IMR-90 (cell line): ENCODE measurements around the gene AHCYL1. TPM values are rescaled to one million over a fixed set of nuclear protein-coding genes. Genes with fewer than 3 reads are reported as not detected.

Experiments
- ATAC-seq: fragments of 200-7000 bp; cut with Tn5 transposase; 2 replicates; pipeline ENCODE4 v1.9.1; 2020; ENCODE audit warnings: low read depth, mild to moderate bottlenecking, moderate library complexity
- BruUV-seq: library from RNA; stranded (reverse); fragments of 400-500 nt; replicated peaks from 2 replicates; lab custom pipeline; 2021; lab: Mats Ljungman, UMichigan
- CTCF ChIA-PET: fragments of 300-600 bp; formaldehyde crosslinking; extraction: SDS; loops from one replicate; lab custom pipeline; 2021; ENCODE audit warnings: antibody characterized with exemption; lab: Yijun Ruan, JAX
- POLR2A ChIA-PET: fragments of 300-600 bp; sonication (Branson Sonifier 250); formaldehyde crosslinking; loops from one replicate; lab custom pipeline; 2022; ENCODE audit warnings: antibody characterized with exemption; ENCODE audit not compliant: unreplicated experiment; lab: Charles Lee
- DNase-seq: peaks from one replicate; pipeline ENCODE4 v3.0.0; 2013
- H2AFZ ChIP-seq: replicated peaks from 2 replicates; pipeline ENCODE3; 2013; ENCODE audit warnings: low read length, mild to moderate bottlenecking; ENCODE audit not compliant: poor library complexity
- H2AK5ac ChIP-seq: 2 replicates; pipeline ENCODE4 v1.6.1; 2013; ENCODE audit warnings: low read depth, low read length, inconsistent platforms
- H2AK9ac ChIP-seq: replicated peaks from 2 replicates; pipeline ENCODE3; 2013; ENCODE audit warnings: mild to moderate bottlenecking, low read depth, low read length, moderate library complexity; ENCODE audit not compliant: poor library complexity
- H2BK120ac ChIP-seq: 2 replicates; pipeline ENCODE4 v1.6.1; 2013; ENCODE audit warnings: low read depth, low read length, inconsistent platforms
- H2BK15ac ChIP-seq: 3 replicates; pipeline ENCODE4 v1.6.1; 2013; ENCODE audit warnings: low read depth, low read length, inconsistent platforms
- H2BK20ac ChIP-seq: 2 replicates; pipeline ENCODE4 v1.6.1; 2013; ENCODE audit warnings: low read depth, mild to moderate bottlenecking, inconsistent platforms, low read length, moderate library complexity
- H2BK5ac ChIP-seq: 2 replicates; pipeline ENCODE4 v1.6.1; 2013; ENCODE audit warnings: mild to moderate bottlenecking, low read depth, low read length, inconsistent platforms; ENCODE audit not compliant: poor library complexity, severe bottlenecking
- H3K14ac ChIP-seq: replicated peaks from 2 replicates; pipeline ENCODE4 v1.6.1; 2013; ENCODE audit warnings: low read depth, low read length, inconsistent platforms
- H3K18ac ChIP-seq: 2 replicates; pipeline ENCODE4 v1.6.1; 2013; ENCODE audit warnings: low read depth, low read length, control low read depth
- H3K23ac ChIP-seq: 2 replicates; pipeline ENCODE4 v1.6.1; 2013; ENCODE audit warnings: low read depth, low read length, inconsistent platforms
- H3K27ac ChIP-seq: 2 replicates; pipeline ENCODE4 v1.5.1; 2013; ENCODE audit warnings: mild to moderate bottlenecking, control low read depth, low read length; ENCODE audit not compliant: insufficient read depth
- H3K27me3 ChIP-seq: 2 replicates; pipeline ENCODE4 v1.6.1; 2013; ENCODE audit warnings: low read length; ENCODE audit not compliant: control insufficient read depth, insufficient read depth
- H3K36me3 ChIP-seq: 2 replicates; pipeline ENCODE4 v1.6.1; 2013; ENCODE audit warnings: low read length, mixed read lengths; ENCODE audit not compliant: control insufficient read depth, insufficient read depth
- H3K4ac ChIP-seq: 2 replicates; pipeline ENCODE4 v1.6.1; 2013; ENCODE audit warnings: low read depth, low read length, inconsistent platforms
- H3K4me1 ChIP-seq: 2 replicates; pipeline ENCODE4 v1.6.1; 2013; ENCODE audit warnings: low read length, mixed read lengths; ENCODE audit not compliant: control insufficient read depth, insufficient read depth
- H3K4me2 ChIP-seq: 2 replicates; pipeline ENCODE4 v1.6.1; 2013; ENCODE audit warnings: low read depth, mild to moderate bottlenecking, control low read depth, low read length, moderate library complexity
- H3K4me3 ChIP-seq: 2 replicates; pipeline ENCODE4 v1.5.1; 2013; ENCODE audit warnings: low read depth, mild to moderate bottlenecking, control low read depth, low read length, moderate library complexity; ENCODE audit not compliant: insufficient read depth
- H3K56ac ChIP-seq: 2 replicates; pipeline ENCODE4 v1.6.1; 2013; ENCODE audit warnings: low read length, inconsistent platforms; ENCODE audit not compliant: insufficient read depth; ENCODE audit errors: extremely low read depth
- H3K79me1 ChIP-seq, 2 experiments: 2 replicates each; pipeline ENCODE4 v1.6.1; 2013; ENCODE audit warnings: low read length in 2 of 2, inconsistent platforms in 1 of 2, low read depth in 1 of 2
- H3K9ac ChIP-seq: 2 replicates; pipeline ENCODE4 v1.6.1; 2013; ENCODE audit warnings: low read depth, low read length, control low read depth
- H3K9me1 ChIP-seq: 2 replicates; pipeline ENCODE4 v1.6.1; 2013; ENCODE audit warnings: low read length, inconsistent platforms; ENCODE audit not compliant: insufficient read depth
- H3K9me3 ChIP-seq: 2 replicates; pipeline ENCODE4 v1.6.1; 2013; ENCODE audit warnings: low read length; ENCODE audit not compliant: control insufficient read depth, insufficient read depth
- H4K20me1 ChIP-seq: 2 replicates; pipeline ENCODE4 v1.6.1; 2013; ENCODE audit warnings: low read length, inconsistent platforms; ENCODE audit not compliant: insufficient read depth
- H4K5ac ChIP-seq: 2 replicates; pipeline ENCODE4 v1.6.1; 2013; ENCODE audit warnings: mild to moderate bottlenecking, low read depth, low read length, control low read depth
- H4K8ac ChIP-seq, 2 experiments: 2 replicates each; pipeline ENCODE4 v1.6.1; 2013; ENCODE audit warnings: low read depth in 2 of 2, low read length in 2 of 2, control low read depth in 1 of 2, inconsistent platforms in 1 of 2
- H4K91ac ChIP-seq: 2 replicates; pipeline ENCODE4 v1.6.1; 2013; ENCODE audit warnings: low read depth, low read length, inconsistent platforms; ENCODE audit not compliant: insufficient read depth
- BHLHE40 ChIP-seq: fragments of 150-350 bp; IDR thresholded peaks from 2 replicates; pipeline ENCODE4 v1.6.1; 2016; ENCODE audit warnings: mild to moderate bottlenecking, low read depth, low read length
- CEBPB ChIP-seq: IDR thresholded peaks from 2 replicates; pipeline ENCODE4 v1.6.1; 2012; ENCODE audit warnings: low read depth, low read length, improper control_type of control experiment
- CHD1 ChIP-seq: IDR thresholded peaks from 2 replicates; pipeline ENCODE4 v1.6.1; 2012; ENCODE audit warnings: low read depth, low read length, improper control_type of control experiment
- FOS ChIP-seq: fragments of 150-350 bp; IDR thresholded peaks from 2 replicates; pipeline ENCODE4 v1.6.1; 2016; ENCODE audit warnings: low read depth, low read length
- MAFK ChIP-seq: IDR thresholded peaks from 2 replicates; pipeline ENCODE4 v1.6.1; 2012; ENCODE audit warnings: low read depth, low read length, improper control_type of control experiment
- MAZ ChIP-seq: IDR thresholded peaks from 2 replicates; pipeline ENCODE4 v1.6.1; 2012; ENCODE audit warnings: low read depth, mild to moderate bottlenecking, low read length, improper control_type of control experiment, moderate library complexity, borderline replicate concordance
- MXI1 ChIP-seq: IDR thresholded peaks from 2 replicates; pipeline ENCODE4 v1.6.1; 2012; ENCODE audit warnings: low read depth, mild to moderate bottlenecking, low read length, moderate library complexity, borderline replicate concordance
- NFE2L2 ChIP-seq: fragments of 150-350 bp; IDR thresholded peaks from 2 replicates; pipeline ENCODE4 v1.6.1; 2016; ENCODE audit warnings: low read depth, mild to moderate bottlenecking, low read length
- POLR2A ChIP-seq: IDR thresholded peaks from 2 replicates; pipeline ENCODE4 v1.6.1; 2012; ENCODE audit warnings: mild to moderate bottlenecking, low read depth, low read length
- RFX5 ChIP-seq: IDR thresholded peaks from 2 replicates; pipeline ENCODE4 v1.8.0; 2012; ENCODE audit warnings: low read depth, mild to moderate bottlenecking, low read length, moderate library complexity
- SMC3 ChIP-seq: fragments of 150-350 bp; IDR thresholded peaks from 2 replicates; pipeline ENCODE4 v1.6.1; 2016; ENCODE audit warnings: low read depth, mild to moderate bottlenecking, antibody characterized with exemption, low read length, moderate library complexity
- WGBS, 2 experiments: methylation state at CpG; one replicate each; pipeline versions ENCODE4 v1.1.5 to v1.1.7; 2013; ENCODE audit warnings: missing lambda C conversion rate in 2 of 2; ENCODE audit not compliant: insufficient read length in 1 of 2; ENCODE audit errors: extremely low coverage in 2 of 2; 5-methylcytosine and 5-hydroxymethylcytosine counted together
- dilution Hi-C: fragments of 300-500 bp; cut with HindIII; formaldehyde crosslinking; loops from one replicate; pipeline ENCODE4 v1.14.3; 2018; ENCODE audit warnings: low sequenced_read_pairs; ENCODE audit not compliant: unreplicated experiment
- in situ Hi-C: fragments of 300-500 bp; cut with MboI; formaldehyde crosslinking; loops from 3 replicates; pipeline ENCODE4 v1.14.3; 2019; ENCODE audit warnings: low sequenced_read_pairs, inconsistent platforms, mixed read lengths
- intact Hi-C: fragments of 100-400 bp; cut with micrococcal nuclease; formaldehyde crosslinking; loops from 2 replicates; pipeline ENCODE4 v1.10.0; 2022
- polyA plus RNA-seq, 3 experiments: library from polyadenylated mRNA; depleted of rRNA; stranded (reverse); fragments of >200 nt; gene quantifications; 2 replicates each; pipeline ENCODE4 v1.2.3, GENCODE V29; 2012; ENCODE audit warnings: low replicate concordance in 1 of 3
- total RNA-seq: library from RNA; depleted of rRNA; stranded (reverse); fragments of >200 nt; gene quantifications from 2 replicates; pipeline ENCODE4 v1.2.3, GENCODE V29; 2012
- TF ChIP-seq, protein P1 (sequence below): fragments of 150-350 bp; IDR thresholded peaks from 2 replicates; pipeline ENCODE4 v1.6.1; 2017; ENCODE audit warnings: mild to moderate bottlenecking, antibody characterized with exemption, low read length, low read depth
- TF ChIP-seq, protein P2 (sequence below): conservative IDR thresholded peaks from 2 replicates; pipeline ENCODE4 v1.5.1; 2012; ENCODE audit warnings: mild to moderate bottlenecking, low read depth, low read length, improper control_type of control experiment
- TF ChIP-seq, protein P3 (sequence below): fragments of 150-350 bp; IDR thresholded peaks from 2 replicates; pipeline ENCODE4 v1.6.1; 2016; ENCODE audit warnings: low read depth, mild to moderate bottlenecking, low read length, moderate library complexity, borderline replicate concordance

The AHCYL1 gene
- total and polyA plus RNA-seq, 2 of the 4 experiments (the other 2 are of a cell fraction): 75.1 to 76.0 TPM

DNA sequence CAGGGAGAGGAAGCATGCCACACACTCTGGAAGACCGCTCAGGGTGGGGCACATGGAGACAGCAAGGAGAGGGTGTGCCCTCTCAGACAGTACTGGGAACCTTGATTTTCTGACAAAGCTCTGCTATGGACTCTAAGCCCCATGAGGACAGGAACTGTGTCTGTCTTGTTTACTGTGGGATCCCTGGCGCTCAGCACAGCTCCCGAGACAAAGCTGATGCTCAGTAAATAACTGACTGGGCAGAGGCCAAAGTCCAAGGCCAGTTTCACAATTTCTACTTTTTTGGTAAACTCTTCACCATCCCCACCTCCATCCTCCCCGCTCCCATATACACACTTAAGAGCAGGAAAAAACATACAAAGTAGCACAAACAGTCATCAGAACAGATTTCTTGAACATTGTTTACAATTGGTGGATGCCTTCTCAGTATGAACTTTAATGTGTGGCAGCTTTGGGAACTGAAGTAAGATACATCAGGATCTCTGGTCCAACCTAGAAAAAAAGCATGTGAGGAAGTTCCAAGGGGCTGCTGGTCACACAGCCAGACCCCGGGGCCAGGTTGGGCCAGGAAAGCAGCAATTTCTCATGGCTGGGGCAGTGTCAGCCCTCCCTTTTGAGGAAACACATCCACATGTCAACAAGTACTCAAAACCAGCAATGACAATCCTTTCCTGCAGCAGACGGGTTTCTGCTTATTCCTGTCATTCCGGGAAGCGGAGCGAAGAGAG is 5.6 kb upstream of the AHCYL1 start:
- H3K9ac ChIP-seq: 0 out of 2 replicates have a peak overlapping the region, but pooled peaks have one; percentile 19
- intact Hi-C loops (loop anchor here (2.0 kb wide), 1 partner anchor 60 kb away; no protein-coding TSS in a partner anchor), in situ Hi-C loops (loop anchor here (5.0 kb wide), 1 partner anchor 62 kb away; no protein-coding TSS in a partner anchor), dilution Hi-C loops (no loop called here)
- peak overlapping the region; percentile 78 for H3K14ac ChIP-seq
- H2BK120ac ChIP-seq: peak overlapping the region; percentile 100
- H3K4me1 ChIP-seq: peaks cover 31% of the 10 kb centered on the region
- H2BK15ac ChIP-seq: peak overlapping the region; percentile 99; the same call in 2 of the 3 replicates
- peak overlapping the region; percentile 81 for H2BK20ac ChIP-seq
- BruUV-seq: no TSS peak
- peak overlapping the region; percentile 66; the same call in 1 of the 2 replicates for H3K56ac ChIP-seq
- no peak overlapping the region for H3K4me3 ChIP-seq
- no peaks in the 10 kb centered on the region for H3K36me3 ChIP-seq
- 72% methylated on average over 7 of the region's 9 CpGs; no CpG with 5 or more reads in 1 of the 2 experiments for WGBS, 2 experiments
- ATAC-seq (peak; percentile 56), DNase-seq (peak; percentile 32)
- peak overlapping the region; percentile 61 for H2BK5ac ChIP-seq
- peak overlapping the region; percentile 93 for H3K23ac ChIP-seq
- H2AK5ac ChIP-seq: peak overlapping the region; percentile 99
- H4K5ac ChIP-seq: peak overlapping the region; percentile 81
- H2AK9ac ChIP-seq: peak overlapping the region; percentile 5
- 0 out of 2 replicates have a peak overlapping the region, but pooled peaks have one; percentile 4 for H3K4me2 ChIP-seq
- H3K79me1 ChIP-seq: no peaks in the 10 kb centered on the region
- H3K27me3 ChIP-seq: no peaks in the 10 kb centered on the region
- ChIA-PET POLR2A (interaction anchor here (1.3 kb wide), 1 partner anchor 19 kb away, joined by 3 read pairs; no protein-coding TSS in a partner anchor), CTCF (interaction anchor here (0.6 to 2.0 kb wide), 4 partner anchors 45 to 202 kb away, joined by 3 to 10 read pairs (median 3); no protein-coding TSS in a partner anchor)
- H3K9me3 ChIP-seq: peaks cover 12% of the 10 kb centered on the region
- peaks cover 26% of the 10 kb centered on the region for H3K9me1 ChIP-seq
- no peaks in the 10 kb centered on the region for H4K20me1 ChIP-seq
- peak overlapping the region; percentile 99 for H3K4ac ChIP-seq
- peak overlapping the region; percentile 70 to 87; a peak in 3 of 4 replicates for H4K8ac ChIP-seq
- peak overlapping the region; percentile 91 for H3K27ac ChIP-seq
- peak overlapping the region; percentile 11 for H2AFZ ChIP-seq
- peak overlapping the region; percentile 73 for H3K18ac ChIP-seq
- peak overlapping the region; percentile 96 for H4K91ac ChIP-seq
- TF ChIP-seq MXI1 (no peak), MAFK (no peak), POLR2A (no peak), CEBPB (no peak), CHD1 (no peak), FOS (no peak), SMC3 (no peak), BHLHE40 (no peak), RFX5 (no peak), NFE2L2 (no peak), MAZ (no peak)
- TF ChIP-seq, protein P1, sequence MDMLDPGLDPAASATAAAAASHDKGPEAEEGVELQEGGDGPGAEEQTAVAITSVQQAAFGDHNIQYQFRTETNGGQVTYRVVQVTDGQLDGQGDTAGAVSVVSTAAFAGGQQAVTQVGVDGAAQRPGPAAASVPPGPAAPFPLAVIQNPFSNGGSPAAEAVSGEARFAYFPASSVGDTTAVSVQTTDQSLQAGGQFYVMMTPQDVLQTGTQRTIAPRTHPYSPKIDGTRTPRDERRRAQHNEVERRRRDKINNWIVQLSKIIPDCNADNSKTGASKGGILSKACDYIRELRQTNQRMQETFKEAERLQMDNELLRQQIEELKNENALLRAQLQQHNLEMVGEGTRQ: no peak
- TF ChIP-seq, protein P2, sequence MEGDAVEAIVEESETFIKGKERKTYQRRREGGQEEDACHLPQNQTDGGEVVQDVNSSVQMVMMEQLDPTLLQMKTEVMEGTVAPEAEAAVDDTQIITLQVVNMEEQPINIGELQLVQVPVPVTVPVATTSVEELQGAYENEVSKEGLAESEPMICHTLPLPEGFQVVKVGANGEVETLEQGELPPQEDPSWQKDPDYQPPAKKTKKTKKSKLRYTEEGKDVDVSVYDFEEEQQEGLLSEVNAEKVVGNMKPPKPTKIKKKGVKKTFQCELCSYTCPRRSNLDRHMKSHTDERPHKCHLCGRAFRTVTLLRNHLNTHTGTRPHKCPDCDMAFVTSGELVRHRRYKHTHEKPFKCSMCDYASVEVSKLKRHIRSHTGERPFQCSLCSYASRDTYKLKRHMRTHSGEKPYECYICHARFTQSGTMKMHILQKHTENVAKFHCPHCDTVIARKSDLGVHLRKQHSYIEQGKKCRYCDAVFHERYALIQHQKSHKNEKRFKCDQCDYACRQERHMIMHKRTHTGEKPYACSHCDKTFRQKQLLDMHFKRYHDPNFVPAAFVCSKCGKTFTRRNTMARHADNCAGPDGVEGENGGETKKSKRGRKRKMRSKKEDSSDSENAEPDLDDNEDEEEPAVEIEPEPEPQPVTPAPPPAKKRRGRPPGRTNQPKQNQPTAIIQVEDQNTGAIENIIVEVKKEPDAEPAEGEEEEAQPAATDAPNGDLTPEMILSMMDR: no peak
- TF ChIP-seq, protein P3, sequence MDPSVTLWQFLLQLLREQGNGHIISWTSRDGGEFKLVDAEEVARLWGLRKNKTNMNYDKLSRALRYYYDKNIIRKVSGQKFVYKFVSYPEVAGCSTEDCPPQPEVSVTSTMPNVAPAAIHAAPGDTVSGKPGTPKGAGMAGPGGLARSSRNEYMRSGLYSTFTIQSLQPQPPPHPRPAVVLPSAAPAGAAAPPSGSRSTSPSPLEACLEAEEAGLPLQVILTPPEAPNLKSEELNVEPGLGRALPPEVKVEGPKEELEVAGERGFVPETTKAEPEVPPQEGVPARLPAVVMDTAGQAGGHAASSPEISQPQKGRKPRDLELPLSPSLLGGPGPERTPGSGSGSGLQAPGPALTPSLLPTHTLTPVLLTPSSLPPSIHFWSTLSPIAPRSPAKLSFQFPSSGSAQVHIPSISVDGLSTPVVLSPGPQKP: no peak
